CD14-positive monocyte (primary cell): ENCODE measurements around the gene PFKL. TPM values are rescaled to one million over a fixed set of nuclear protein-coding genes. Genes with fewer than 3 reads are reported as not detected.

ENCODE experiments used
- DNase-seq, 3 donors: peaks; one replicate each; pipeline ENCODE4 v3.0.0-alpha.2; 2011 to 2022
- H2AFZ ChIP-seq: 2 replicates; pipeline ENCODE4 v1.6.0; 2012; ENCODE audit warnings: mild to moderate bottlenecking, low read depth, low read length, inconsistent platforms; ENCODE audit not compliant: insufficient read depth, poor library complexity, severe bottlenecking
- H3K27ac ChIP-seq, 2 donors: 1 replicate in 1 of 2; 2 replicates in 1 of 2; pipeline ENCODE4 v1.5.1; 2012 to 2013; ENCODE audit warnings: low read length in 2 of 2, control low read depth in 1 of 2, inconsistent platforms in 1 of 2, low read depth in 1 of 2, mild to moderate bottlenecking in 1 of 2
- H3K27me3 ChIP-seq, 2 donors: one replicate each; pipeline versions ENCODE4 v1.6.0 to v1.6.1; 2011 to 2013; ENCODE audit warnings: low read length in 2 of 2; ENCODE audit not compliant: control insufficient read depth in 2 of 2, insufficient read depth in 2 of 2
- H3K36me3 ChIP-seq, 2 donors: replicated peaks in 1 of 2; 1 replicate in 1 of 2; 2 replicates in 1 of 2; pipeline versions ENCODE4 v1.5.1 to v1.6.1; 2012 to 2013; ENCODE audit warnings: low read length in 2 of 2, control low read depth in 1 of 2, inconsistent platforms in 1 of 2, mild to moderate bottlenecking in 1 of 2; ENCODE audit not compliant: insufficient read depth in 2 of 2, control insufficient read depth in 1 of 2
- H3K4me1 ChIP-seq, 2 donors: 1 replicate in 1 of 2; 2 replicates in 1 of 2; pipeline versions ENCODE4 v1.5.1 to v1.6.1; 2012 to 2013; ENCODE audit warnings: low read length in 2 of 2, control low read depth in 1 of 2, inconsistent platforms in 1 of 2, mild to moderate bottlenecking in 1 of 2, moderate library complexity in 1 of 2; ENCODE audit not compliant: insufficient read depth in 2 of 2, control insufficient read depth in 1 of 2
- H3K4me2 ChIP-seq: replicated peaks from 2 replicates; pipeline ENCODE3; 2012; ENCODE audit warnings: low read length, moderate library complexity, mild to moderate bottlenecking; ENCODE audit not compliant: poor library complexity, severe bottlenecking; ENCODE audit errors: extremely low read depth
- H3K4me3 ChIP-seq, 3 experiments: fragments of 200-600 bp in 1 of 3; sonication (generic) in 1 of 3; replicated peaks in 1 of 3; 1 replicate in 2 of 3; 2 replicates in 1 of 3; pipeline ENCODE4 v1.5.1; 2011 to 2013; ENCODE audit warnings: low read length in 3 of 3, mild to moderate bottlenecking in 3 of 3, control low read depth in 2 of 3, low read depth in 2 of 3, inconsistent platforms in 1 of 3, moderate library complexity in 1 of 3
- H3K79me2 ChIP-seq: 2 replicates; pipeline ENCODE4 v1.6.0; 2012; ENCODE audit warnings: mild to moderate bottlenecking, control low read depth, inconsistent platforms, low read length, moderate library complexity; ENCODE audit not compliant: insufficient read depth
- H3K9ac ChIP-seq: 2 replicates; pipeline ENCODE4 v1.6.0; 2017; ENCODE audit warnings: low read length, mild to moderate bottlenecking; ENCODE audit not compliant: insufficient read depth, poor library complexity, severe bottlenecking
- H3K9me3 ChIP-seq, 2 donors: replicated peaks in 1 of 2; 1 replicate in 1 of 2; 2 replicates in 1 of 2; pipeline versions ENCODE4 v1.5.1 to v1.6.1; 2012 to 2013; ENCODE audit warnings: low read length in 2 of 2, control low read depth in 1 of 2; ENCODE audit not compliant: control insufficient read depth in 1 of 2, insufficient read depth in 1 of 2
- H4K20me1 ChIP-seq: 2 replicates; pipeline ENCODE4 v1.6.0; 2012; ENCODE audit warnings: mild to moderate bottlenecking, low read length, control low read depth, moderate library complexity; ENCODE audit not compliant: insufficient read depth
- H3K27ac Mint-ChIP-seq, 7 donors: one replicate each; pipeline ENCODE4 v1.8.0; 2020; ENCODE audit warnings: mild to moderate bottlenecking in 7 of 7, mixed read lengths in 7 of 7, moderate library complexity in 6 of 7, inconsistent platforms in 2 of 7
- H3K27me3 Mint-ChIP-seq, 3 donors: one replicate each; pipeline ENCODE4 v1.8.0; 2021 to 2022; ENCODE audit warnings: low read depth in 3 of 3, mild to moderate bottlenecking in 3 of 3, mixed read lengths in 3 of 3, moderate library complexity in 3 of 3, inconsistent platforms in 1 of 3
- H3K36me3 Mint-ChIP-seq, 2 donors: one replicate each; pipeline ENCODE4 v1.8.0; 2020; ENCODE audit warnings: mixed read lengths in 2 of 2, inconsistent platforms in 1 of 2, mild to moderate bottlenecking in 1 of 2
- H3K4me1 Mint-ChIP-seq: one replicate; pipeline ENCODE4 v1.8.0; 2020; ENCODE audit warnings: mild to moderate bottlenecking, mixed read lengths
- H3K4me3 Mint-ChIP-seq, 2 donors: one replicate each; pipeline ENCODE4 v1.8.0; 2020; ENCODE audit warnings: mild to moderate bottlenecking in 2 of 2, mixed read lengths in 2 of 2, moderate library complexity in 1 of 2
- H3K9me3 Mint-ChIP-seq, 7 donors: one replicate each; pipeline ENCODE4 v1.8.0; 2020 to 2022; ENCODE audit warnings: mixed read lengths in 7 of 7, mild to moderate bottlenecking in 6 of 7, moderate library complexity in 6 of 7, inconsistent platforms in 2 of 7
- WGBS: methylation state at CpG from one replicate; pipeline ENCODE4 v1.1.5; 2013; ENCODE audit warnings: missing lambda C conversion rate; ENCODE audit not compliant: insufficient coverage; 5-methylcytosine and 5-hydroxymethylcytosine counted together
- intact Hi-C, 2 donors: fragments of 100-400 bp; cut with micrococcal nuclease; formaldehyde crosslinking; loops; one replicate each; pipeline versions ENCODE4 v1.15.0 to v1.15.1; 2023
- polyA plus RNA-seq, 3 donors: library from polyadenylated mRNA; depleted of rRNA in 1 of 3; unstranded in 2 of 3; stranded (reverse) in 1 of 3; fragments of 300-500 nt in 2 of 3; fragments of >200 nt in 1 of 3; fragmentation: Illumina TruSeq in 2 of 3; gene quantifications; 1 replicate in 2 of 3; 2 replicates in 1 of 3; pipeline ENCODE4 v1.2.3, GENCODE V29; 2012 to 2021
- TF ChIP-seq, protein P1 (sequence below): fragments of 200-600 bp; IDR thresholded peaks from one replicate; pipeline ENCODE4 v1.8.0; 2022; ENCODE audit warnings: antibody characterized with exemption, mild to moderate bottlenecking

PFKL gene
- polyA plus RNA-seq, 3 donors, result 105 to 133 (median 113) TPM

DNA sequence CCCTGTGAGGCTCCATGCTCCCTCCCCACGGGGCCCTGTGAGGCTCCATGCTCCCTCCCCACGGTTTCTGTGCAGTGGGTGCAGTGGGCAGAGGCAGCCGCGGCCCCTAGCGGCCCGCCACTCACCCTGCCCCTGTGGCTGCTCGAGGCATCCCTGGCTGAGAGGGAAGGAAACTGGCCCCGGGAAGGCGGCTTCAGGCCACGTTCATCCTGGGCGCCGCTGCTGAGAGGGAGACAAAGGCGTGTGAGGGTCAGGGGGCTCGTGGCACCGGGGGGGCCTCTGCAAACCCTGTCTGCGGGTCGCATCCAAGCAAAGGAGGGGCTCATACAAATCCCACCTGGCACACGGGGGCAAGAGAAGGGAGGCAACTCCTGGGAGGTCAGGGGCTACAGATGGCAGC, 30.8 kb downstream of the PFKL start:
- Mint-ChIP-seq H3K36me3 (peaks cover 13 to 25% of the 10 kb centered on the region in 2 donors), H3K9me3 (no peaks in the 10 kb centered on the region), H3K27me3 (no peaks in the 10 kb centered on the region), H3K27ac (peak overlapping the region in 1 of 7 donors; percentile 14), H3K4me1 (no peaks in the 10 kb centered on the region), H3K4me3 (no peak overlapping the region)
- no peak for DNase-seq
- Histone ChIP-seq H3K9me3 (no peaks in the 10 kb centered on the region), H3K27ac (no peak overlapping the region), H3K27me3 (no peaks in the 10 kb centered on the region), H3K36me3 (peaks cover 16 to 27% of the 10 kb centered on the region in 2 donors), H3K79me2 (no peaks in the 10 kb centered on the region), H3K4me2 (no peak overlapping the region), H3K4me1 (no peaks in the 10 kb centered on the region), H4K20me1 (peaks cover 13% of the 10 kb centered on the region), H3K9ac (no peak overlapping the region), H2AFZ (no peak overlapping the region), H3K4me3 (no peak overlapping the region)
- WGBS, result 62% methylated on average over 16 of the region's 18 CpGs
- TF ChIP-seq, protein P1, sequence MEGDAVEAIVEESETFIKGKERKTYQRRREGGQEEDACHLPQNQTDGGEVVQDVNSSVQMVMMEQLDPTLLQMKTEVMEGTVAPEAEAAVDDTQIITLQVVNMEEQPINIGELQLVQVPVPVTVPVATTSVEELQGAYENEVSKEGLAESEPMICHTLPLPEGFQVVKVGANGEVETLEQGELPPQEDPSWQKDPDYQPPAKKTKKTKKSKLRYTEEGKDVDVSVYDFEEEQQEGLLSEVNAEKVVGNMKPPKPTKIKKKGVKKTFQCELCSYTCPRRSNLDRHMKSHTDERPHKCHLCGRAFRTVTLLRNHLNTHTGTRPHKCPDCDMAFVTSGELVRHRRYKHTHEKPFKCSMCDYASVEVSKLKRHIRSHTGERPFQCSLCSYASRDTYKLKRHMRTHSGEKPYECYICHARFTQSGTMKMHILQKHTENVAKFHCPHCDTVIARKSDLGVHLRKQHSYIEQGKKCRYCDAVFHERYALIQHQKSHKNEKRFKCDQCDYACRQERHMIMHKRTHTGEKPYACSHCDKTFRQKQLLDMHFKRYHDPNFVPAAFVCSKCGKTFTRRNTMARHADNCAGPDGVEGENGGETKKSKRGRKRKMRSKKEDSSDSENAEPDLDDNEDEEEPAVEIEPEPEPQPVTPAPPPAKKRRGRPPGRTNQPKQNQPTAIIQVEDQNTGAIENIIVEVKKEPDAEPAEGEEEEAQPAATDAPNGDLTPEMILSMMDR, result no peak
- intact Hi-C loops, result loop anchor here in 1 of 2 donors (10.0 kb wide), 2 partner anchors 54 to 546 kb away; partner anchors contain the start of gene RRP1

DNA sequence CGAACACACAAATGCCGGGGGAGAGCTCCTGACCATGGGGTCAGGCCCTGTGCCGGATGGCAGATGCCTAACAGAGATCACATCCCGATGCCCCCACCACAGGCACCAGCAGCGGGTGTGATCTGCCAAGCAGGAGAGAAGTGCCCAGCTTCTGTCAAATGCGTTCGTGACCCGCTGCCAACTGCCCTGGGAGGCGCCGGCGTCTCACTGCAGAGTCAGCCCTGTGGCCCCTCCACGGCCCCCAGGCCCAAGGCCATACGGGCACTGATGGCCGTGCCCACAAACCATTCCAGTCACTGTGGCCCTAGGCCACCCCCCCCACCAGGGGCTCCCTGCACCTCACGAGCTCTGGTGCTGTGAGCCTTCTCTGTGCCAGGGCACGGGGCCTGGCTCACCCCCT, 31.4 kb downstream of the PFKL start:
- H3K9ac ChIP-seq, result no peak overlapping the region
- H3K9me3 ChIP-seq, result no peaks in the 10 kb centered on the region
- intact Hi-C loops, result loop anchor here in 1 of 2 donors (10.0 kb wide), 2 partner anchors 54 to 546 kb away; partner anchors contain the start of gene RRP1
- no peaks in the 10 kb centered on the region for H3K27me3 ChIP-seq
- TF ChIP-seq, protein P1, result no peak
- no peak for DNase-seq
- H3K4me1 Mint-ChIP-seq, result no peaks in the 10 kb centered on the region
- WGBS, result 97% methylated on average over 16 of the region's 16 CpGs
- peaks cover 13 to 22% of the 10 kb centered on the region in 2 donors for H3K36me3 Mint-ChIP-seq
- H3K4me3 Mint-ChIP-seq, result no peak overlapping the region
- H3K27ac ChIP-seq, result no peak overlapping the region
- no peaks in the 10 kb centered on the region for H3K79me2 ChIP-seq
- peaks cover 13% of the 10 kb centered on the region for H4K20me1 ChIP-seq
- H2AFZ ChIP-seq, result no peak overlapping the region
- H3K4me3 ChIP-seq, result no peak overlapping the region
- H3K27ac Mint-ChIP-seq, result no peak overlapping the region
- H3K36me3 ChIP-seq, result peaks cover 11 to 27% of the 10 kb centered on the region in 2 donors
- no peaks in the 10 kb centered on the region for H3K9me3 Mint-ChIP-seq
- no peaks in the 10 kb centered on the region for H3K4me1 ChIP-seq
- no peak overlapping the region for H3K4me2 ChIP-seq
- H3K27me3 Mint-ChIP-seq, result peaks cover 0 to 1% (median 0%) of the 10 kb centered on the region in 3 donors
